GM12878 (cell line): Measurements from ENCODE around the gene POLE2. TPM values are rescaled to one million over a fixed set of nuclear protein-coding genes. Genes with fewer than 3 reads are reported as not detected.

Experiments used
- ATF2 ChIP-seq: IDR thresholded peaks from 2 replicates; pipeline ENCODE4 v1.6.1; 2012; ENCODE audit warnings: low read length, inconsistent platforms
- CHD1 ChIP-seq: IDR thresholded peaks from 2 replicates; pipeline ENCODE4 v1.6.1; 2012; ENCODE audit warnings: low read depth, low read length, improper control_type of control experiment
- CTCF ChIP-seq, 3 experiments: IDR thresholded peaks in 2 of 3; conservative IDR thresholded peaks in 1 of 3; 2 replicates each; pipeline ENCODE4 v1.5.1; 2011; ENCODE audit warnings: low read depth in 3 of 3, low read length in 3 of 3, mild to moderate bottlenecking in 3 of 3, control low read depth in 2 of 3, moderate library complexity in 2 of 3, inconsistent platforms in 1 of 3, mixed read lengths in 1 of 3; ENCODE audit not compliant: control insufficient read depth in 2 of 3, insufficient read depth in 1 of 3; ENCODE audit errors: extremely low read depth in 1 of 3
- E4F1 ChIP-seq: fragments of 450-650 bp; IDR thresholded peaks from 2 replicates; pipeline ENCODE4 v1.6.1; 2018; ENCODE audit warnings: borderline replicate concordance, mild to moderate bottlenecking; ENCODE audit not compliant: partially characterized antibody
- HDAC2 ChIP-seq: fragments of 200-600 bp; sonication (generic); IDR thresholded peaks from 2 replicates; pipeline ENCODE4 v1.6.1; 2017
- JUND ChIP-seq: IDR thresholded peaks from 2 replicates; pipeline ENCODE4 v1.6.1; 2012; ENCODE audit warnings: low read depth, mild to moderate bottlenecking, low read length, improper control_type of control experiment, moderate library complexity
- KDM1A ChIP-seq: fragments of 200-600 bp; sonication (generic); IDR thresholded peaks from 2 replicates; pipeline ENCODE4 v1.6.1; 2016; ENCODE audit warnings: borderline replicate concordance
- KLF5 ChIP-seq: fragments of 450-650 bp; IDR thresholded peaks from 2 replicates; pipeline ENCODE4 v1.6.1; 2014; ENCODE audit warnings: mild to moderate bottlenecking; ENCODE audit not compliant: partially characterized antibody
- MEF2B ChIP-seq: fragments of 450-650 bp; IDR thresholded peaks from 2 replicates; pipeline ENCODE4 v1.6.1; 2018; ENCODE audit warnings: mild to moderate bottlenecking, moderate library complexity; ENCODE audit not compliant: partially characterized antibody, poor library complexity, severe bottlenecking
- MXI1 ChIP-seq: fragments of 150-350 bp; IDR thresholded peaks from 2 replicates; pipeline ENCODE4 v1.6.1; 2011; ENCODE audit warnings: low read depth, mild to moderate bottlenecking, inconsistent platforms, low read length, improper control_type of control experiment
- RB1 ChIP-seq: fragments of 450-650 bp; formaldehyde crosslinking; IDR thresholded peaks from 2 replicates; pipeline ENCODE4 v1.6.1; 2017; ENCODE audit warnings: mild to moderate bottlenecking, borderline replicate concordance
- RBBP5 ChIP-seq: fragments of 200-600 bp; sonication (generic); conservative IDR thresholded peaks from 2 replicates; pipeline ENCODE4 v1.6.1; 2016
- RELA ChIP-seq: fragments of 450-650 bp; IDR thresholded peaks from 2 replicates; pipeline ENCODE4 v1.8.0; 2014; ENCODE audit warnings: borderline replicate concordance; ENCODE audit not compliant: partially characterized antibody
- RUNX3 ChIP-seq: IDR thresholded peaks from 2 replicates; pipeline ENCODE4 v1.6.1; 2012; ENCODE audit warnings: low read length, inconsistent platforms
- SREBF2 ChIP-seq: IDR thresholded peaks from 2 replicates; pipeline ENCODE4 v1.6.1; 2012; ENCODE audit warnings: mild to moderate bottlenecking, low read length
- STAT3 ChIP-seq: IDR thresholded peaks from 2 replicates; pipeline ENCODE4 v1.6.1; 2011; ENCODE audit warnings: low read depth, low read length, improper control_type of control experiment
- TCF7 ChIP-seq: IDR thresholded peaks from 2 replicates; pipeline ENCODE4 v1.6.1; 2014; ENCODE audit warnings: antibody characterized with exemption, borderline replicate concordance
- polyA plus RNA-seq, 11 experiments: library from polyadenylated mRNA; depleted of rRNA in 4 of 11; unstranded in 6 of 11; stranded (reverse) in 5 of 11; fragments of >200 nt; fragmentation: Nextera tagmentation in 4 of 11; fragmentation: Illumina TruSeq in 1 of 11; extraction: Ambion mirVana in 4 of 11; extraction: Trizol in 1 of 11; gene quantifications; 1 replicate in 1 of 11; 2 replicates in 10 of 11; pipeline versions ENCODE4 v1.2.1 to v1.2.3, GENCODE V29; 2011 to 2016; ENCODE audit warnings: inconsistent platforms in 2 of 11, missing spikeins in 2 of 11, low read depth in 1 of 11
- total RNA-seq, 4 experiments: library from RNA; depleted of rRNA in 3 of 4; stranded (reverse); fragments of >200 nt in 3 of 4; fragmentation: Illumina TruSeq in 1 of 4; extraction: Trizol in 1 of 4; gene quantifications; 2 replicates each; pipeline versions ENCODE4 v1.2.1 to v1.2.3, GENCODE V29; 2013 to 2021

Gene POLE2
- total and polyA plus RNA-seq, 10 of the 15 experiments (the other 5 are each of a cell fraction or from before 2014, with no cell fraction given) = 22.0 to 45.6 (median 38.8) TPM

- TF ChIP-seq JUND = 0 out of 2 replicates have a peak, but pooled peaks have one; percentile 22
- TF ChIP-seq HDAC2 = no peak
- TF ChIP-seq SREBF2 = no peak
- no peak for TF ChIP-seq KDM1A
- TF ChIP-seq CTCF (IDR thresholded peaks at IDR 0.05 in 2 of 3, conservative IDR thresholded peaks at IDR 0.05 in 1 of 3; ENCODE audit: control insufficient read depth in 2 of 3, extremely low read depth in 1 of 3, insufficient read depth in 1 of 3, low read depth in 3 of 3, low read length in 3 of 3) = peak; percentile 80 to 99 (median 87); a peak in 5 of 6 replicates
- peak; percentile 7 for TF ChIP-seq RELA
- no peak for TF ChIP-seq E4F1
- TF ChIP-seq STAT3 = no peak
- TF ChIP-seq TCF7 = no peak
- peak; percentile 86; the same call in 1 of the 2 replicates for TF ChIP-seq CHD1
- no peak; the same call in none of the 2 replicates for TF ChIP-seq RUNX3
- TF ChIP-seq RBBP5 = no peak
- TF ChIP-seq MEF2B = no peak
- TF ChIP-seq KLF5 = peak; percentile 43
- peak; percentile 70 for TF ChIP-seq MXI1
- peak; percentile 69; the same call in 1 of the 2 replicates for TF ChIP-seq RB1
- TF ChIP-seq ATF2 = no peak
Measured at GRCh38 chr14:49633640-49634546, 54.1 kb downstream of the POLE2 start (continued).
